ENCODE measurements around the gene SURF4.

Gene SURF4

DNA sequence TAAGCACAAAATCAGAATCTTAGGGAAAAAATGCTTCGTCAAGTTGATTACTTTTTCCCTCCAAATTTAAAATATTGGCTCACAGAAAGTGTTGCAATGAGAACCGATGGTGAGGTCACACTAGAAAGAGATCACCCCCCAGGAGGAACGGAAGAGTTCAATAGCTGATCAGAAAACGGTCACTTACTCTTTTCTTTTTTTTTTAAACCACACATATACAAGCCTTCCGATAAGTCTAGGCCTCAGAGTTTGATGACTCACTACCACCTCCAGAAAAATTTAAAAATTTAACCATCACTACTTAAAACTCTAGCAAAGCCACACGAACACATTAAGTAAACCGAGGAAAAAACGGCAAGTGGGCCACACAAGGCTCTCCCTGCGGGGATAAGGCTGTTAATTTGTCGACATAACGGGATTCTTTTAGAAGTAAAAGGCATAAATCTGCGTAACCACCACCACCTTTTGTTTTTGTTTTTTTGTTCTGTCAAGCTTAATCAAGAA is 1.2 kb downstream of the SURF4 start:
- DNase-seq (ENCODE audit: low read depth) = peak; percentile 58

DNA sequence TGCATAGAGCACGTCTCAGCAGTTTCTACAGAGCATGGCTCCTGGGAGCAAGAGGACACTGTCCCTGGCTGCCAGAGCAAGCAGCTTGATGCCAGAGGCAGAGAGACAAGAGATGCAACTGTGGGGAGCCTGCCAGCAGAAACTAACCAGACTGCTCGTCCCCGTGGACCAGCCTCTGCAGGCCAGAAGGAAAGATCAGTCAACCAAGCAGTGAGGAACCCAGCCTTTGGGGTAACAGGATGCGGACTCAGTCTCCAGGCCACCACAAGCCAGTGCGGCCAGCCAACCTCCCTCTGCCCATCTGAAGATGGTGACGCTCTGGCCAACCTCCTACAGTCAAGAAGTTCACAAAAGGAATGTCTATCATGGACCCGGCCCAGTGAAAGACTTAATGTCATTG is 3.7 kb downstream of the SURF4 start:
- DNase-seq (ENCODE audit: low read depth) = no peak

DNA sequence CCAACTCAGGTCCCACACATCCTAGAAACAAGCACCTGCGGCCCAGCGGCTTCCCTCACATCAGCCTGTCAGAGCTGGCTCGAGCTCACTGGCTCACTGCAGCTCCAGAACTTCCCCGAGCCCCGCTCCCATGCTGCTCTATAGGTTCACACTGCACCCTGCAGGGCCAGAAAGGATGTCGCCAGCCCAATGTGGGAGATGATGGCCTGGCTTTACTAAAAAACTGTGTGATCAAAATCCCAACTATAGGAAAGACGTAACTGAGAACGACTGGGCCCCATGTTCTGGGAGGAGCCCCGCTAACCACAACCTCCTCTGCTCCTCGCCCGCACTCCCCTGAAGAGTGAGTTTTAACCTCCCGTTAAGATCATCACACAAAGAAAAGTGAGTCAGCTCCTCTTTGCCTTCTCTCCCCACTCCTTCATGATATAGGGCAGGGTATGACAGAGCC is 4.6 kb downstream of the SURF4 start:
- peak; percentile 77 for DNase-seq (ENCODE audit: low read depth)

- DNase-seq (ENCODE audit: low read depth) = no peak
Measured at GRCh38 chr9:133370685-133371084, 5.2 kb downstream of the SURF4 start.

DNA sequence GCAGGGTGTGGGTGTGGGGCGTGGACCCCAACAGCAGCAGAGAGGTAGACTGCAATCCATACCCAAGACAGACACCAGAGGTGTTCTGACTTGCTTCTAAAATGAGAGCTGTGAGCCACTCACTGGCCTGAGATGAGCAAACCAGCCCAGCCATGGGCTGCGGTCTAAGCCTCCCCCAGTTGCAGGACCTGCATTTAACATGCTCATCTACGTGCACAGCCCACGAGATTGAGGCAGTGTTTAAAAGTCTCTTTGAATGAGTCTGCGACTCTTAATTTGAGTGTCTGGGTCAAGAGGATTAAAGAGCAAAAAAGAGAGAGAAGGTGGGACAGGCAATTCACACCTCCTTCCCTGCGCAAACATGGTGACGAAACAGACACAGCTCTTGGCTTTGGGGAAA is 5.9 kb downstream of the SURF4 start:
- DNase-seq (ENCODE audit: low read depth) = no peak

- no peak for DNase-seq (ENCODE audit: low read depth)
Measured at GRCh38 chr9:133369422-133369821, 6.4 kb downstream of the SURF4 start.

- peak; percentile 45 for DNase-seq (ENCODE audit: low read depth)
Measured at GRCh38 chr9:133368249-133368881, 7.5 kb downstream of the SURF4 start.

DNA sequence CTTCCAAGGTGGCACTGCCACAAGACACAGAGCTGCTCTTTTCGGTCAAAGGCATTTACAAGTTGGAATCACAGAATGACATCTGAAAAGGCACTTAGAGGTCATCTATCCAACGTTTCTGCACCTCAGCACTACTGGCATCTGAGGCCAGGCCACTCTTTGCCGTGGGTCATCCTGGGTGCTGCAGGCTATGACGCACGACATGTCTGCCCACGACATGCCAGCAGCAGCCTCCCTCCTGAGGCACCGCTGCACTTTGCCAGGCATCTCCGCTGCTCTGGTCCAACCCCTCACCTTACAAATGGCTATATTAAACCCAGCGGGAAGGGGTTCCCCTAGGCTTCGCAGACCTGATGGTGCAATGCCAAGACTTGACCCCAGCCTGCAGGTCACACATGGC is 8.1 kb downstream of the SURF4 start:
- DNase-seq (ENCODE audit: low read depth) = no peak

- no peak for DNase-seq (ENCODE audit: low read depth)
Measured at GRCh38 chr9:133367221-133367620, 8.6 kb downstream of the SURF4 start.

GRCh38 chr9:133366435-133366834 is 9.4 kb downstream of the SURF4 start:
- DNase-seq (ENCODE audit: low read depth) = no peak

DNA sequence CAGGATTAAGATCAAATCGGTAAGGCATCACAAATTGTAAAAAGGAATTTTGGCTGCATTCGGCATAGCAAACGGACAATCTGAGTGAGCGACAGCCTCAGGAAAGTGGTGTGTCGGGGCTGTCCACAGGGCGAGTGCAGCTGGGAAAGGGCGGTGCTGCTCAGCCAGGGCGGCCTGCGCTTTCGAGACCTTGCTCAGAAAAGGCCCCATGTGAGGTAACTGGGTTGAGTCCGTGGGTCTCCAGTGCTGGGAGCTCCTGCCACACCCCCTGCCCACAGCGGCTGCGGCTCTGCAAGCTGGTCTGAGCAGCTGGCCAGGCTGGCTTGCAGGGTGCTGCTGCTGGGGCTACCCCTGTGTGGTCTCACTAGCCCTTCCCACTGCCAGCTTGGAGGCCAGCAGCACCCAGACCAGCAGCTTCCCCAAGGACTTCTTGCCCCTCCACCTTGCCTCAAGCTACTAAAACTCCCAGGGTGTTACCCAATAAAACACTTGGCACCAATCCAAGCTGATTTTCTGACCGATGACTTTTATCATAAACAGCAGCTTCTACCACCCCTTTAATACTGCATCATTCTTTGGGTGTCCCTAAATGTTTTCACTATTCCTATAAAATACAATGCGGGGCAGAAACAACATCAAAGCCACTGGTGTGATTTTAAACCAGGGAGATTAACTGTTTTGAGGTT is 13.4 kb downstream of the SURF4 start:
- peak; percentile 57 for DNase-seq (ENCODE audit: low read depth)

- no peak for DNase-seq (ENCODE audit: low read depth)
Measured at GRCh38 chr9:133361507-133362092, 14.3 kb downstream of the SURF4 start.

DNA sequence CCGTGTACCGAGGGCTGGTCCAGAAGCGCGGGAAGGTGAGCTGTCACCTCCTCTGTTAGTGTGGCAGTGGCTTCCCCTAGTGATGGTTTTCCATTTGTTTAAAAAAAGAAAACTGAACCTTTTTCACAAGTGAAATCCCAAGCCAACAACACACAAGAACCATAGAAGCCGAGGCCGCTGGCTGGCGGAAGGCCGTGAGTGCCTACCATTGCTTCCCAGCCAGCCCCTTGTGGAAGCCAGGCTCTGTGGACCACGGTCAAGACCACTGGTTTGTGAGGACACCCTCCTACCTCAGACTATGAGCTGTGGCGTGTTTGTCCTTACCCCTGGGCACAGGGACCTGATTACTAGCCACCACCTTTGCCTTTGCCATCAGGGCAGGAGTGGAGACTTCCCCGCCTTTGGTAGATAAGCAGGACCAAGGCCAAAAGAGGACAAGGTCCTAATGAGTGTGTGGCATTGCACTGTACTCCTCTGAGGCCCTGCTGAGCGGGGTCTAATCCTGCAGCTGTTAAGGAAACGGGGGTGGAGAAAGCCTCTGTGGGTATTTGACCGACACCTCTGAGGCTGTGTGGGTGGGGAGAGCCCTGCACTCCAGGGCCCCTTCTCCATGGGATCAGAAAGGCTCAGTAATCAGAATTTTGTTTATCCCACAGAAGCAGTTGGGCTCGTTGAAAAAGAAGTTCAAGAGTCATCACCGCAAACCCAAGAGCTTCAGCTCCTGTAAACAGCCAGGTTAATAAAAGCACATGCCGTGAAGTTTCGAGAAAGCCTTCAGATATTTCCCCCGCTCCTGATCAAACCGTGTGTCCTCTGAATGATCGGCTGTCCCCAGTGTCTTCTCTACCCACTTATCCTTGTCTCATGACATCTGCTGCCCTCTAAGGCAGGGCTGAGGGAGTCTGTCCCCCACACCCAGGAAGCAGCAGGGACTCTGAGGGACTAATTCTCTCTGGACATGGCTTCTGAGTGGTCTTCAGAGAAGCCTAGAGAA is 15.2 kb downstream of the SURF4 start:
- DNase-seq (ENCODE audit: low read depth) = no peak

- DNase-seq (ENCODE audit: low read depth) = peak; percentile 35
Measured at GRCh38 chr9:133359399-133360175, 16.3 kb downstream of the SURF4 start.

DNA sequence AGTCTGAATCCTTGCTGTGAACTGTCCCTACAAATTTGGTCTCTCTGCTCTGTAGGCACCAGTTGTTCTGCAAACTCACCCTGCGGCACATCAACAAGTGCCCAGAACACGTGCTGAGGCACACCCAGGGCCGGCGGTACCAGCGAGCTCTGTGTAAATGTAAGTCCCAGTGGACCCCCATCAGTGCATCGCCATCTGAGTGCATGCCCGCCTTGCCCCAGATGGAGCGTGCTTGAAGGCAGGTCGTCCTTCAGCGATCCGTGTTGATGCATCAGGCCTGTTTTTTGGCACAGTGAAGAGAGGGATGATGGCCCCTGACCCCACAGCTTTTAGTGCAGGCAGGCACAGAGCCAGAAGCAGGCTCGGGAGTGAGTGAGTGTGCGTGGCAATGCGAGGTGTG is 18.2 kb downstream of the SURF4 start:
- no peak for DNase-seq (ENCODE audit: low read depth)

- peak; percentile 66 for DNase-seq (ENCODE audit: low read depth)
Measured at GRCh38 chr9:133356391-133357091, 19.3 kb downstream of the SURF4 start, which contains the start of the genes SURF1 and SURF2. TSS of gene SURF1 (minus strand) at chr9:133356487. CDS start at chr9:133356453, 34 bp downstream. TSS of gene SURF2 (plus strand) at chr9:133356550. CDS start at chr9:133356593, 43 bp downstream.

- no peak for DNase-seq (ENCODE audit: low read depth)
Measured at GRCh38 chr9:133355881-133356357, 19.9 kb downstream of the SURF4 start.

- no peak for DNase-seq (ENCODE audit: low read depth)
Measured at GRCh38 chr9:133354766-133355165, 21.1 kb downstream of the SURF4 start.

GRCh38 chr9:133353548-133353947 is 22.3 kb downstream of the SURF4 start:
- DNase-seq (ENCODE audit: low read depth) = no peak
